Measurements from ENCODE around the gene GRK2. TPM values are rescaled to one million over a fixed set of nuclear protein-coding genes. Genes with fewer than 3 reads are reported as not detected.

Gene GRK2
- total and polyA plus RNA-seq, 2 of the 8 experiments (the other 6 are each of a cell fraction or from before 2014, with no cell fraction given) = 47.3 to 49.7 TPM

DNA sequence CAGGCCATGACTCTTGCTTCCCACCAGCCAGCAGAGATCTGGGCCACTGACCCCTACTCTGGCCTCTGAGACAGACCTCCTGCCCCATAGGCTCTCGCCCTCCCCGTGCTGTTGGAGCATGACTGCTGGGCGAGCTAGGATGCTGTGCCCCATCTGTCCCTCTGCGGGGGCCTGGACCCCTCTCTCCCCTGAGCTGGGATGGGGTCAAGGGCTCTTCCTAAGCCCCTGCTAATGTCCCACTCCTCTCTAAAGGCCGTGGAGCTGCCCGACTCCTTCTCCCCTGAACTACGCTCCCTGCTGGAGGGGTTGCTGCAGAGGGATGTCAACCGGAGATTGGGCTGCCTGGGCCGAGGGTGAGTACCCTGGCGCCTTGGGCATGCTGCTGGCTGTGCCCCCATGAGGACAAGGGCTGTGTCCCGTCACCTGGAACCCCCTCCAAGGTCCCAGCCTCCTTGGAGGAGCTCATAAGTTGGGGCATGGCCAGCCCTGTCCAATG lies 16.7 kb downstream of the GRK2 start:
- H2BK15ac ChIP-seq (ENCODE audit: low read length) = no peak overlapping the region
- H3K4me3 ChIP-seq (ENCODE audit: extremely low read depth in 1 of 4, insufficient read depth in 2 of 4, low read depth in 3 of 4, low read length in 4 of 4) = no peak overlapping the region
- no peak overlapping the region for H4K5ac ChIP-seq (ENCODE audit: insufficient read length, low read depth, low read length)
- no peak overlapping the region for H3K18ac ChIP-seq (ENCODE audit: extremely low read depth, low read length)
- no peak overlapping the region for H3K4ac ChIP-seq (replicated peaks; ENCODE audit: insufficient read length, low read depth, low read length)
- no peak overlapping the region for H3K9ac ChIP-seq (replicated peaks in 1 of 4; ENCODE audit: extremely low read depth in 1 of 4, low read depth in 3 of 4, low read length in 3 of 4)
- H2BK5ac ChIP-seq (ENCODE audit: low read depth, low read length) = no peak overlapping the region
- H3K27me3 ChIP-seq (replicated peaks in 1 of 4; ENCODE audit: control insufficient read depth in 3 of 4, extremely low read depth in 1 of 4, insufficient read depth in 3 of 4, low read length in 3 of 4) = no peaks in the 10 kb centered on the region
- H2BK20ac ChIP-seq (ENCODE audit: low read length) = no peak overlapping the region
- no peak overlapping the region for H2AFZ ChIP-seq (ENCODE audit: low read length)
- H3K4me2 ChIP-seq (ENCODE audit: insufficient read depth in 1 of 2, low read depth in 2 of 2, low read length in 2 of 2) = no peak overlapping the region
- ChIA-PET POLR2A (ENCODE audit: partially characterized antibody) (interaction anchor here (0.8 to 2.1 kb wide), 3 partner anchors 13 to 20 kb away, joined by 3 to 5 read pairs (median 4); partner anchors contain the start of gene SSH3), CTCF (ENCODE audit: partially characterized antibody) (interaction anchor here (1.0 to 3.6 kb wide), 14 partner anchors 8 to 203 kb away, joined by 3 to 19 read pairs (median 4); partner anchors contain the start of gene SSH3)
- H3K9me3 ChIP-seq (ENCODE audit: insufficient read depth in 2 of 2, low read depth in 1 of 2, low read length in 1 of 2) = no peaks in the 10 kb centered on the region
- no peak overlapping the region for H2BK120ac ChIP-seq (replicated peaks; ENCODE audit: low read depth, low read length)
- H3K56ac ChIP-seq (replicated peaks; ENCODE audit: insufficient read length, low read depth, low read length) = no peak overlapping the region
- H3K14ac ChIP-seq (ENCODE audit: insufficient read length) = no peak overlapping the region
- H4K20me1 ChIP-seq (replicated peaks in 1 of 2; ENCODE audit: control insufficient read depth in 1 of 2, insufficient read depth in 2 of 2, low read length in 2 of 2) = peaks cover 0 to 2% of the 10 kb centered on the region in 2 experiments
- DNase-seq (ENCODE audit: low read depth in 1 of 2, low spot score in 2 of 2) (no peak), FAIRE-seq (no peak)
- H2BK12ac ChIP-seq (ENCODE audit: low read depth, low read length) = no peak overlapping the region
- 86% methylated on average over 10 of the region's 11 CpGs; no CpG with 5 or more reads in 1 of the 2 experiments for WGBS, 2 experiments (ENCODE audit: extremely low coverage in 1 of 2, insufficient coverage in 1 of 2, insufficient read length in 1 of 2, insufficient replicate concordance in 2 of 2, low coverage in 1 of 2, low lambda C conversion rate in 2 of 2, missing lambda C conversion rate in 1 of 2)
- no peaks in the 10 kb centered on the region; the same call in 1 of the 2 replicates for H3K79me1 ChIP-seq (ENCODE audit: low read depth, low read length)
- no peak overlapping the region for H4K91ac ChIP-seq (replicated peaks; ENCODE audit: insufficient read length, low read length)
- no peak overlapping the region for H2AK5ac ChIP-seq (ENCODE audit: low read depth, low read length)
- no peak overlapping the region for H4K8ac ChIP-seq (ENCODE audit: extremely low read depth, insufficient read depth, low read length)
- peaks cover 0 to 7% (median 3%) of the 10 kb centered on the region in 4 experiments; a peak in 6 of 7 replicates for H3K4me1 ChIP-seq (replicated peaks in 1 of 4; ENCODE audit: control insufficient read depth in 3 of 4, insufficient read depth in 4 of 4, low read length in 3 of 4)
- no peak overlapping the region for H3K27ac ChIP-seq (ENCODE audit: low read depth, low read length)
- 0 out of 4 replicates have a peak, but pooled peaks cover 0 to under 1% of the 10 kb centered on the region in 2 experiments for H3K79me2 ChIP-seq (ENCODE audit: control insufficient read depth in 1 of 2, insufficient read depth in 2 of 2, low read length in 2 of 2)
- H3K36me3 ChIP-seq (ENCODE audit: control insufficient read depth in 2 of 4, insufficient read depth in 4 of 4, low read length in 3 of 4) = peaks cover 15 to 55% (median 38%) of the 10 kb centered on the region in 4 experiments
- H3K23me2 ChIP-seq (ENCODE audit: low read depth, low read length) = no peaks in the 10 kb centered on the region
- H3K23ac ChIP-seq (ENCODE audit: insufficient read length) = no peak overlapping the region
- TF ChIP-seq BRCA1 (IDR thresholded peaks at IDR 0.05; ENCODE audit: low read depth, low read length) (no peak), GABPA (IDR thresholded peaks at IDR 0.05; ENCODE audit: borderline replicate concordance, insufficient read depth, low read length) (no peak), POU5F1 (IDR thresholded peaks at IDR 0.05; ENCODE audit: low read depth, low read length) (no peak), HDAC6 (IDR thresholded peaks at IDR 0.05; ENCODE audit: low read depth, low read length) (no peak), KDM4A (IDR thresholded peaks at IDR 0.05; ENCODE audit: low read depth, low read length, severe bottlenecking) (no peak), GTF2F1 (IDR thresholded peaks at IDR 0.05; ENCODE audit: borderline replicate concordance, low read depth, low read length) (no peak), YY1 (IDR thresholded peaks at IDR 0.05; ENCODE audit: low read depth, low read length) (no peak), SP2 (IDR thresholded peaks at IDR 0.05; ENCODE audit: low read length) (no peak), NRF1 (IDR thresholded peaks at IDR 0.05; ENCODE audit: low read depth, low read length) (no peak), EGR1 (IDR thresholded peaks at IDR 0.05; ENCODE audit: borderline replicate concordance, low read depth, low read length) (no peak)
- TF ChIP-seq, protein P1, sequence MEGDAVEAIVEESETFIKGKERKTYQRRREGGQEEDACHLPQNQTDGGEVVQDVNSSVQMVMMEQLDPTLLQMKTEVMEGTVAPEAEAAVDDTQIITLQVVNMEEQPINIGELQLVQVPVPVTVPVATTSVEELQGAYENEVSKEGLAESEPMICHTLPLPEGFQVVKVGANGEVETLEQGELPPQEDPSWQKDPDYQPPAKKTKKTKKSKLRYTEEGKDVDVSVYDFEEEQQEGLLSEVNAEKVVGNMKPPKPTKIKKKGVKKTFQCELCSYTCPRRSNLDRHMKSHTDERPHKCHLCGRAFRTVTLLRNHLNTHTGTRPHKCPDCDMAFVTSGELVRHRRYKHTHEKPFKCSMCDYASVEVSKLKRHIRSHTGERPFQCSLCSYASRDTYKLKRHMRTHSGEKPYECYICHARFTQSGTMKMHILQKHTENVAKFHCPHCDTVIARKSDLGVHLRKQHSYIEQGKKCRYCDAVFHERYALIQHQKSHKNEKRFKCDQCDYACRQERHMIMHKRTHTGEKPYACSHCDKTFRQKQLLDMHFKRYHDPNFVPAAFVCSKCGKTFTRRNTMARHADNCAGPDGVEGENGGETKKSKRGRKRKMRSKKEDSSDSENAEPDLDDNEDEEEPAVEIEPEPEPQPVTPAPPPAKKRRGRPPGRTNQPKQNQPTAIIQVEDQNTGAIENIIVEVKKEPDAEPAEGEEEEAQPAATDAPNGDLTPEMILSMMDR (IDR thresholded peaks at IDR 0.05; ENCODE audit: control extremely low read depth in 1 of 3, insufficient read depth in 1 of 3, low read depth in 1 of 3, low read length in 3 of 3) = no peak

Measured in H1 (cell line).